SU-DHL-6 (cell line): ENCODE data around the gene WSCD1.

Experiments
- H2AFZ ChIP-seq: fragments of 200-600 bp; sonication (generic); 2 replicates; pipeline ENCODE4 v1.6.1; 2014; ENCODE audit warnings: low read depth, mild to moderate bottlenecking, moderate library complexity, mixed read lengths, antibody characterized with exemption, low read length; ENCODE audit not compliant: severe bottlenecking
- H3F3A ChIP-seq: fragments of 200-600 bp; shearing (Covaris generic); 2 replicates; pipeline ENCODE4 v1.6.0; 2016; ENCODE audit warnings: antibody characterized with exemption, mild to moderate bottlenecking; ENCODE audit not compliant: insufficient read depth
- H3K27ac ChIP-seq: fragments of 200-600 bp; sonication (generic); 2 replicates; pipeline ENCODE4 v1.5.1; 2016; ENCODE audit warnings: low read depth, mild to moderate bottlenecking, low read length, moderate library complexity, mixed read lengths
- H3K27me3 ChIP-seq: fragments of 200-600 bp; sonication (generic), shearing (Covaris generic); 2 replicates; pipeline ENCODE4 v1.6.0; 2014; ENCODE audit warnings: mild to moderate bottlenecking, low read length
- H3K36me3 ChIP-seq: fragments of 200-600 bp; sonication (generic); 2 replicates; pipeline ENCODE4 v1.6.1; 2014; ENCODE audit warnings: mild to moderate bottlenecking, low read length, mixed read lengths
- H3K4me2 ChIP-seq: fragments of 300-600, 200-600 bp; shearing (Covaris generic), sonication (generic); 2 replicates; pipeline ENCODE4 v1.6.0; 2014; ENCODE audit warnings: low read length, low read depth, mild to moderate bottlenecking; ENCODE audit not compliant: poor library complexity, severe bottlenecking
- H3K4me3 ChIP-seq: fragments of 200-600 bp; sonication (generic); 2 replicates; pipeline ENCODE4 v1.5.1; 2014; ENCODE audit warnings: antibody characterized with exemption, low read length, mild to moderate bottlenecking, mixed read lengths; ENCODE audit not compliant: insufficient read depth, poor library complexity, severe bottlenecking
- H3K79me2 ChIP-seq: fragments of 200-600 bp; sonication (generic); 2 replicates; pipeline ENCODE4 v1.6.1; 2014; ENCODE audit warnings: mild to moderate bottlenecking, low read length, moderate library complexity; ENCODE audit not compliant: insufficient read depth
- H3K9ac ChIP-seq: fragments of 200-600 bp; sonication (generic); 2 replicates; pipeline ENCODE4 v1.7.0; 2014; ENCODE audit warnings: mild to moderate bottlenecking, low read length
- H3K9me2 ChIP-seq: fragments of 200-600 bp; sonication (generic); replicated peaks from 2 replicates; pipeline ENCODE4 v1.6.1; 2014; ENCODE audit warnings: low read length; ENCODE audit not compliant: insufficient read depth
- H3K9me3 ChIP-seq: fragments of 200-600 bp; sonication (generic); 2 replicates; pipeline ENCODE4 v1.6.1; 2014; ENCODE audit warnings: low read length, mixed read lengths; ENCODE audit not compliant: insufficient read depth
- H4K20me1 ChIP-seq: fragments of 200-600 bp; sonication (generic); 2 replicates; pipeline ENCODE4 v1.6.1; 2014; ENCODE audit warnings: low read depth, mild to moderate bottlenecking, antibody characterized with exemption, low read length, moderate library complexity, mixed read lengths
- EZH2phosphoT487 ChIP-seq: fragments of 200-600 bp; sonication (generic), shearing (Covaris generic); conservative IDR thresholded peaks from 2 replicates; pipeline ENCODE4 v1.6.1; 2018; ENCODE audit warnings: mild to moderate bottlenecking, antibody characterized with exemption, low read length, moderate library complexity, mixed read lengths
- TF ChIP-seq, protein P1 (sequence below): fragments of 200-600 bp; sonication (generic); IDR thresholded peaks from one replicate; pipeline ENCODE4 v1.5.1; 2017; ENCODE audit warnings: antibody characterized with exemption, mild to moderate bottlenecking, low read length, moderate library complexity; ENCODE audit not compliant: insufficient read depth, poor library complexity, severe bottlenecking

WSCD1 gene

DNA sequence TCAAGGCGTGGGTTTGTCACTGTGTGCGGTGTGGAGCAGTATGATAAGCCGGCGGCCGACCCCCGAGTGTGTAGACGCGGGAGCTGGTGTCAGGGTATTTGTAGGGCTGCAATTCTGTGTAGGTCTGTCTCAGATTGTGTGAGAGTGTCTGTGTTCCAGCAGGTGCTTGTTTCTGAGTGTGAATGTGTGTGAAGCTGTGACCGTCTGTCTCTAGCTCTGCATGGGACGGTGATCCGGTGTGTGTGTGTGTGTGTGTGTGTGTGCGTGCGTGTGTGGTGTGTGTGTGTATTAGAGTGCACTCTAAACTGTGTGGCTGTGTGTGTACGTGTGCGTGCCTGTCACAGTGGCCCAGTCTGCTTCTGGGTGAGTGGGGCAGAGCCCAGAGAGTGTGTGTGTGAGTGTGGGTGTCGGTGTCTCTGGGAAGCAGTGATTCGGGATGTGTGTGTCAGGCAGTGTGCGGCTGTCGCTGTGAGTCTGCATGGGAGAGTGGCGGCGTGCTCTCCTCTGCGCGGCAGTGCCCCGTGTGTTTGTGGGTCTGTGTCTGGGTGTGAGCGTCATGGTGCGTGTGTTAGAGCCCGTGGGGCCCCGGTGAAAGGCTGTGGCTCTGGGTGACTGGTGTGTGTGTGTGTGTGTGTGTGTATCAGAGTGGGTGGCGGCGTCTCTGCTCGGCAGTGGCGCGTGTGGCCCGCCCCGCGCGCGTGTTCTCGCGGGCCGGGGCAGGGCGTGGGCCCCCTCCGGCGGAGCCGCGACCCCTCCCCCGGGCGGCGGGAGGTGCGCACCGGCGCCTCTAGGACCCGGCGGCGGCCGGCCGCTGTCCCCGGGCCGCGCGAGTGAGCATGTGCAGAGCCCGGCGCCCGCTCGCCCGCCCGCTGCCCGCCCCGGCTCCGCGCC lies at the start of gene WSCD1:
TSS of gene WSCD1 (plus strand) at position 841 of the 891 bp plus-strand sequence. CDS start 10,280 bp downstream, outside the sequence.
- Histone ChIP-seq H3F3A (no peaks in the 10 kb centered on the region), H3K4me3 (no peak within 1 kb of the TSS), H4K20me1 (no peaks in the 10 kb centered on the region), H3K4me2 (no peak within 1 kb of the TSS), H2AFZ (no peak within 1 kb of the TSS), H3K9me2 (no peaks in the 10 kb centered on the region), H3K9me3 (no peaks in the 10 kb centered on the region), H3K27me3 (no peaks in the 10 kb centered on the region), H3K9ac (no peak within 1 kb of the TSS), H3K36me3 (no peaks in the 10 kb centered on the region), H3K27ac (no peak within 1 kb of the TSS), H3K79me2 (no peaks in the 10 kb centered on the region)
- TF ChIP-seq EZH2phosphoT487: no peak
- TF ChIP-seq, protein P1, sequence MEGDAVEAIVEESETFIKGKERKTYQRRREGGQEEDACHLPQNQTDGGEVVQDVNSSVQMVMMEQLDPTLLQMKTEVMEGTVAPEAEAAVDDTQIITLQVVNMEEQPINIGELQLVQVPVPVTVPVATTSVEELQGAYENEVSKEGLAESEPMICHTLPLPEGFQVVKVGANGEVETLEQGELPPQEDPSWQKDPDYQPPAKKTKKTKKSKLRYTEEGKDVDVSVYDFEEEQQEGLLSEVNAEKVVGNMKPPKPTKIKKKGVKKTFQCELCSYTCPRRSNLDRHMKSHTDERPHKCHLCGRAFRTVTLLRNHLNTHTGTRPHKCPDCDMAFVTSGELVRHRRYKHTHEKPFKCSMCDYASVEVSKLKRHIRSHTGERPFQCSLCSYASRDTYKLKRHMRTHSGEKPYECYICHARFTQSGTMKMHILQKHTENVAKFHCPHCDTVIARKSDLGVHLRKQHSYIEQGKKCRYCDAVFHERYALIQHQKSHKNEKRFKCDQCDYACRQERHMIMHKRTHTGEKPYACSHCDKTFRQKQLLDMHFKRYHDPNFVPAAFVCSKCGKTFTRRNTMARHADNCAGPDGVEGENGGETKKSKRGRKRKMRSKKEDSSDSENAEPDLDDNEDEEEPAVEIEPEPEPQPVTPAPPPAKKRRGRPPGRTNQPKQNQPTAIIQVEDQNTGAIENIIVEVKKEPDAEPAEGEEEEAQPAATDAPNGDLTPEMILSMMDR: no peak

GRCh38 chr17:6021011-6021400 lies 49.2 kb upstream of the WSCD1 start:
- Histone ChIP-seq H4K20me1 (no peaks in the 10 kb centered on the region), H3K9me2 (no peaks in the 10 kb centered on the region), H3K9me3 (no peaks in the 10 kb centered on the region), H3K36me3 (no peaks in the 10 kb centered on the region), H3K27ac (no peak overlapping the region), H3K4me3 (no peak overlapping the region), H3K27me3 (no peaks in the 10 kb centered on the region), H3K9ac (no peak overlapping the region), H3K79me2 (no peaks in the 10 kb centered on the region), H3F3A (no peaks in the 10 kb centered on the region), H2AFZ (no peak overlapping the region), H3K4me2 (no peak overlapping the region)
- TF ChIP-seq, protein P1: no peak
- TF ChIP-seq EZH2phosphoT487: no peak

GRCh38 chr17:6021627-6022026 lies 48.6 kb upstream of the WSCD1 start:
- Histone ChIP-seq H3K27me3 (no peaks in the 10 kb centered on the region), H3K4me2 (no peak overlapping the region), H3K9me2 (no peaks in the 10 kb centered on the region), H2AFZ (no peak overlapping the region), H3K4me3 (no peak overlapping the region), H3K9ac (no peak overlapping the region), H3F3A (no peaks in the 10 kb centered on the region), H3K36me3 (no peaks in the 10 kb centered on the region), H3K79me2 (no peaks in the 10 kb centered on the region), H3K9me3 (no peaks in the 10 kb centered on the region), H4K20me1 (no peaks in the 10 kb centered on the region), H3K27ac (no peak overlapping the region)
- TF ChIP-seq, protein P1: no peak
- no peak for TF ChIP-seq EZH2phosphoT487
